ENCODE results near the gene FAM90A1.
"Not testable (repeated sequence)": the region's sequence is repeated elsewhere in the genome, so short reads cannot be mapped to it uniquely, and the experiment has no call there.

The FAM90A1 gene

GRCh38 chr12:8231049-8231448 is 3.6 kb upstream of the FAM90A1 start:
- not testable (repeated sequence) for H3K36me3 ChIP-seq (ENCODE audit: insufficient read depth, low read length); H3K9ac ChIP-seq (ENCODE audit: low read depth, low read length); H3K9me3 ChIP-seq (replicated peaks; ENCODE audit: low read length); H3K4me3 ChIP-seq (ENCODE audit: low read length); H3K4me2 ChIP-seq (ENCODE audit: low read length); H3K27me3 ChIP-seq (ENCODE audit: control insufficient read depth, insufficient read depth, low read length)
- peaks cover 16% of the 10 kb centered on the region for H3K4me1 ChIP-seq (ENCODE audit: control insufficient read depth, insufficient read depth, low read length)

GRCh38 chr12:8229486-8229885 is 2.1 kb upstream of the FAM90A1 start:
- H3K4me2 ChIP-seq (ENCODE audit: low read length); H3K27me3 ChIP-seq (ENCODE audit: control insufficient read depth, insufficient read depth, low read length); H3K9ac ChIP-seq (ENCODE audit: low read depth, low read length); H3K36me3 ChIP-seq (ENCODE audit: insufficient read depth, low read length); H3K4me3 ChIP-seq (ENCODE audit: low read length); H3K4me1 ChIP-seq (ENCODE audit: control insufficient read depth, insufficient read depth, low read length); H3K9me3 ChIP-seq (replicated peaks; ENCODE audit: low read length): not testable (repeated sequence)

- not testable (repeated sequence) for H3K9me3 ChIP-seq (replicated peaks; ENCODE audit: low read length); H3K4me3 ChIP-seq (ENCODE audit: low read length); H3K4me2 ChIP-seq (ENCODE audit: low read length); H3K36me3 ChIP-seq (ENCODE audit: insufficient read depth, low read length); H3K27me3 ChIP-seq (ENCODE audit: control insufficient read depth, insufficient read depth, low read length); H3K9ac ChIP-seq (ENCODE audit: low read depth, low read length); H3K4me1 ChIP-seq (ENCODE audit: control insufficient read depth, insufficient read depth, low read length)
Observed at GRCh38 chr12:8228607-8229006, 1.2 kb upstream of the FAM90A1 start.

GRCh38 chr12:8227732-8228077 is 287 bp upstream of the FAM90A1 start:
- H3K36me3 ChIP-seq (ENCODE audit: insufficient read depth, low read length); H3K27me3 ChIP-seq (ENCODE audit: control insufficient read depth, insufficient read depth, low read length); H3K4me1 ChIP-seq (ENCODE audit: control insufficient read depth, insufficient read depth, low read length); H3K4me3 ChIP-seq (ENCODE audit: low read length); H3K9me3 ChIP-seq (replicated peaks; ENCODE audit: low read length); H3K9ac ChIP-seq (ENCODE audit: low read depth, low read length): not testable (repeated sequence)
- peak overlapping the region; percentile 45 for H3K4me2 ChIP-seq (ENCODE audit: low read length)

- no peak overlapping the region for H3K4me3 ChIP-seq (ENCODE audit: low read length)
- H3K4me2 ChIP-seq (ENCODE audit: low read length), result no peak overlapping the region
- peaks cover 3% of the 10 kb centered on the region for H3K27me3 ChIP-seq (ENCODE audit: control insufficient read depth, insufficient read depth, low read length)
- H3K9ac ChIP-seq (ENCODE audit: low read depth, low read length), result no peak overlapping the region
- no peaks in the 10 kb centered on the region for H3K36me3 ChIP-seq (ENCODE audit: insufficient read depth, low read length)
- H3K4me1 ChIP-seq (ENCODE audit: control insufficient read depth, insufficient read depth, low read length), result no peaks in the 10 kb centered on the region
- H3K9me3 ChIP-seq (replicated peaks; ENCODE audit: low read length), result no peaks in the 10 kb centered on the region
Observed at GRCh38 chr12:8226355-8226754, 1.1 kb downstream of the FAM90A1 start.

GRCh38 chr12:8224782-8225181 is 2.6 kb downstream of the FAM90A1 start:
- H3K4me3 ChIP-seq (ENCODE audit: low read length); H3K9ac ChIP-seq (ENCODE audit: low read depth, low read length); H3K27me3 ChIP-seq (ENCODE audit: control insufficient read depth, insufficient read depth, low read length); H3K4me2 ChIP-seq (ENCODE audit: low read length); H3K4me1 ChIP-seq (ENCODE audit: control insufficient read depth, insufficient read depth, low read length); H3K36me3 ChIP-seq (ENCODE audit: insufficient read depth, low read length); H3K9me3 ChIP-seq (replicated peaks; ENCODE audit: low read length): not testable (repeated sequence)

- H3K9ac ChIP-seq (ENCODE audit: low read depth, low read length); H3K4me2 ChIP-seq (ENCODE audit: low read length); H3K27me3 ChIP-seq (ENCODE audit: control insufficient read depth, insufficient read depth, low read length); H3K4me3 ChIP-seq (ENCODE audit: low read length); H3K4me1 ChIP-seq (ENCODE audit: control insufficient read depth, insufficient read depth, low read length); H3K9me3 ChIP-seq (replicated peaks; ENCODE audit: low read length); H3K36me3 ChIP-seq (ENCODE audit: insufficient read depth, low read length): not testable (repeated sequence)
Observed at GRCh38 chr12:8223646-8224045, 3.8 kb downstream of the FAM90A1 start.

- not testable (repeated sequence) for H3K9me3 ChIP-seq (replicated peaks; ENCODE audit: low read length); H3K9ac ChIP-seq (ENCODE audit: low read depth, low read length); H3K4me2 ChIP-seq (ENCODE audit: low read length); H3K4me1 ChIP-seq (ENCODE audit: control insufficient read depth, insufficient read depth, low read length); H3K4me3 ChIP-seq (ENCODE audit: low read length); H3K36me3 ChIP-seq (ENCODE audit: insufficient read depth, low read length); H3K27me3 ChIP-seq (ENCODE audit: control insufficient read depth, insufficient read depth, low read length)
Observed at GRCh38 chr12:8222303-8222702, 5.1 kb downstream of the FAM90A1 start.

GRCh38 chr12:8221844-8222243 is 5.6 kb downstream of the FAM90A1 start:
- not testable (repeated sequence) for H3K4me1 ChIP-seq (ENCODE audit: control insufficient read depth, insufficient read depth, low read length); H3K27me3 ChIP-seq (ENCODE audit: control insufficient read depth, insufficient read depth, low read length); H3K9ac ChIP-seq (ENCODE audit: low read depth, low read length); H3K36me3 ChIP-seq (ENCODE audit: insufficient read depth, low read length); H3K4me2 ChIP-seq (ENCODE audit: low read length); H3K9me3 ChIP-seq (replicated peaks; ENCODE audit: low read length); H3K4me3 ChIP-seq (ENCODE audit: low read length)

- H3K4me1 ChIP-seq (ENCODE audit: control insufficient read depth, insufficient read depth, low read length); H3K36me3 ChIP-seq (ENCODE audit: insufficient read depth, low read length); H3K9me3 ChIP-seq (replicated peaks; ENCODE audit: low read length); H3K9ac ChIP-seq (ENCODE audit: low read depth, low read length); H3K4me2 ChIP-seq (ENCODE audit: low read length); H3K27me3 ChIP-seq (ENCODE audit: control insufficient read depth, insufficient read depth, low read length); H3K4me3 ChIP-seq (ENCODE audit: low read length): not testable (repeated sequence)
Observed at GRCh38 chr12:8221375-8221774, 6.0 kb downstream of the FAM90A1 start.

GRCh38 chr12:8218711-8219382 is 8.6 kb downstream of the FAM90A1 start:
- not testable (repeated sequence) for H3K9me3 ChIP-seq (replicated peaks; ENCODE audit: low read length); H3K4me1 ChIP-seq (ENCODE audit: control insufficient read depth, insufficient read depth, low read length); H3K9ac ChIP-seq (ENCODE audit: low read depth, low read length); H3K27me3 ChIP-seq (ENCODE audit: control insufficient read depth, insufficient read depth, low read length); H3K36me3 ChIP-seq (ENCODE audit: insufficient read depth, low read length); H3K4me3 ChIP-seq (ENCODE audit: low read length); H3K4me2 ChIP-seq (ENCODE audit: low read length)

GRCh38 chr12:8197685-8198308 is 29.6 kb downstream of the FAM90A1 start:
- not testable (repeated sequence) for H3K27me3 ChIP-seq (ENCODE audit: control insufficient read depth, insufficient read depth, low read length); H3K4me1 ChIP-seq (ENCODE audit: control insufficient read depth, insufficient read depth, low read length); H3K4me2 ChIP-seq (ENCODE audit: low read length); H3K36me3 ChIP-seq (ENCODE audit: insufficient read depth, low read length); H3K9me3 ChIP-seq (replicated peaks; ENCODE audit: low read length); H3K9ac ChIP-seq (ENCODE audit: low read depth, low read length); H3K4me3 ChIP-seq (ENCODE audit: low read length)
